ENCODE measurements around the gene DMRTC2. TPM values are rescaled to one million over a fixed set of nuclear protein-coding genes. Genes with fewer than 3 reads are reported as not detected.

Gene DMRTC2
- total RNA-seq, 1 donor from 2014 or later = not detected

- TF ChIP-seq CTCF (IDR thresholded peaks at IDR 0.05; ENCODE audit: unreplicated experiment) = peak; percentile 68
- Mint-ChIP-seq H3K9me3 (ENCODE audit: low read depth) (no peaks in the 10 kb centered on the region), H3K27me3 (peaks cover 16% of the 10 kb centered on the region), H3K36me3 (ENCODE audit: insufficient read depth) (peaks cover 30% of the 10 kb centered on the region), H3K4me1 (ENCODE audit: low read depth) (peaks cover 29% of the 10 kb centered on the region), H3K4me3 (ENCODE audit: low read depth) (peak within 1 kb of the TSS; percentile 87), H3K27ac (peak within 1 kb of the TSS; percentile 99)
- DNase-seq (ENCODE audit: low spot score, unreplicated experiment) = peak; percentile 96
Observed at GRCh38 chr19:41859618-41860418, 15.0 kb downstream of the DMRTC2 start, which contains the start of gene RPS19. Gene RPS19 (plus strand): TSS chr19:41860255. CDS start chr19:41860775, 520 bp downstream.

- Mint-ChIP-seq H3K36me3 (ENCODE audit: insufficient read depth) (peaks cover 32% of the 10 kb centered on the region), H3K27ac (peak overlapping the region; percentile 95), H3K4me3 (ENCODE audit: low read depth) (peak overlapping the region; percentile 87), H3K4me1 (ENCODE audit: low read depth) (peaks cover 29% of the 10 kb centered on the region), H3K9me3 (ENCODE audit: low read depth) (no peaks in the 10 kb centered on the region), H3K27me3 (peaks cover 9% of the 10 kb centered on the region)
- TF ChIP-seq CTCF (IDR thresholded peaks at IDR 0.05; ENCODE audit: unreplicated experiment) = no peak
- DNase-seq (ENCODE audit: low spot score, unreplicated experiment) = no peak
Observed at GRCh38 chr19:41860419-41861115, 15.7 kb downstream of the DMRTC2 start.

GRCh38 chr19:41861116-41861768, 16.4 kb downstream of the DMRTC2 start:
- peak overlapping the region; percentile 95 for H3K27ac Mint-ChIP-seq
- TF ChIP-seq CTCF (IDR thresholded peaks at IDR 0.05; ENCODE audit: unreplicated experiment) = no peak
- peak overlapping the region; percentile 87 for H3K4me3 Mint-ChIP-seq (ENCODE audit: low read depth)
- peaks cover 34% of the 10 kb centered on the region for H3K36me3 Mint-ChIP-seq (ENCODE audit: insufficient read depth)
- DNase-seq (ENCODE audit: low spot score, unreplicated experiment) = no peak
- H3K27me3 Mint-ChIP-seq = peaks cover 4% of the 10 kb centered on the region
- no peaks in the 10 kb centered on the region for H3K9me3 Mint-ChIP-seq (ENCODE audit: low read depth)
- peaks cover 29% of the 10 kb centered on the region for H3K4me1 Mint-ChIP-seq (ENCODE audit: low read depth)

GRCh38 chr19:41861846-41862245, 17.0 kb downstream of the DMRTC2 start:
- no peak for DNase-seq (ENCODE audit: low spot score, unreplicated experiment)
- peak overlapping the region; percentile 87 for H3K4me3 Mint-ChIP-seq (ENCODE audit: low read depth)
- H3K9me3 Mint-ChIP-seq (ENCODE audit: low read depth) = no peaks in the 10 kb centered on the region
- no peak for TF ChIP-seq CTCF (IDR thresholded peaks at IDR 0.05; ENCODE audit: unreplicated experiment)
- peaks cover 29% of the 10 kb centered on the region for H3K4me1 Mint-ChIP-seq (ENCODE audit: low read depth)
- H3K27ac Mint-ChIP-seq = peak overlapping the region; percentile 95
- peaks cover 35% of the 10 kb centered on the region for H3K36me3 Mint-ChIP-seq (ENCODE audit: insufficient read depth)
- H3K27me3 Mint-ChIP-seq = peaks cover 4% of the 10 kb centered on the region

- Mint-ChIP-seq H3K27me3 (no peaks in the 10 kb centered on the region), H3K4me3 (ENCODE audit: low read depth) (peak overlapping the region; percentile 87), H3K27ac (no peak overlapping the region), H3K9me3 (ENCODE audit: low read depth) (no peaks in the 10 kb centered on the region), H3K4me1 (ENCODE audit: low read depth) (peaks cover 29% of the 10 kb centered on the region), H3K36me3 (ENCODE audit: insufficient read depth) (peaks cover 35% of the 10 kb centered on the region)
- DNase-seq (ENCODE audit: low spot score, unreplicated experiment) = no peak
- no peak for TF ChIP-seq CTCF (IDR thresholded peaks at IDR 0.05; ENCODE audit: unreplicated experiment)
Observed at GRCh38 chr19:41862445-41862986, 17.7 kb downstream of the DMRTC2 start.

All from progenitor cell of endocrine pancreas (in vitro differentiated cells).